GM23338 (cell line): Measurements from ENCODE around the gene AFAP1L1.

Source experiments
- EZH2 ChIP-seq: fragments of 200-600 bp; sonication (generic); IDR thresholded peaks from one replicate; pipeline ENCODE4 v1.8.0; 2017; ENCODE audit warnings: antibody characterized with exemption, mild to moderate bottlenecking, low read depth; ENCODE audit not compliant: unreplicated experiment
- POLR2AphosphoS5 ChIP-seq: IDR thresholded peaks from 2 replicates; pipeline ENCODE4 v1.6.1; 2016; ENCODE audit warnings: antibody characterized with exemption, low read depth
- TF ChIP-seq, protein P1 (sequence below), 2 experiments: fragments of 200-600 bp in 1 of 2; sonication (generic) in 1 of 2; conservative IDR thresholded peaks; 2 replicates each; pipeline versions ENCODE4 v1.5.1 to v1.6.1; 2016 to 2017; ENCODE audit warnings: antibody characterized with exemption in 2 of 2, low read depth in 2 of 2, mild to moderate bottlenecking in 2 of 2, moderate library complexity in 1 of 2
- TF ChIP-seq, protein P2 (sequence below): IDR thresholded peaks from one replicate; pipeline ENCODE4 v1.6.1; 2018; ENCODE audit warnings: antibody characterized with exemption; ENCODE audit not compliant: unreplicated experiment

DNA sequence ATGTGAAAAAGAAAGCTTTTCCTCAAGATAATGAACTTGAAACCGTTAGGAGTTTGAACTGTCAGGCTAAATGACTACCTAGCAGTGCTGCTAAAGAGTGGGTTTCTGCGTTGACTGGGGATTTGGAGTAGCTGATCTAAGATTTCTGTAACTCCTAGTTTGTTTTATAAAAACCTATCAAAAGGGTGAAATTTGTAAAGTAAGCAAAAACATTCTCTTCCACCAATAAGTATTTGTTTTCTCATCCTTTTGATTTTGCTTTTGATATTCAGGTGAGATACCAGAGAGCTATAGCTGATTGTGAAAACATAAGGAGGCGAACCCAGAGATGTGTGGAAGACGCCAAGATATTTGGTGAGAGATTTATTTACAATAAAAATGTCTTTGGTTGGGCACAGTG lies 77.7 kb downstream of the AFAP1L1 start:
- no peak for TF ChIP-seq POLR2AphosphoS5
- TF ChIP-seq, protein P1, sequence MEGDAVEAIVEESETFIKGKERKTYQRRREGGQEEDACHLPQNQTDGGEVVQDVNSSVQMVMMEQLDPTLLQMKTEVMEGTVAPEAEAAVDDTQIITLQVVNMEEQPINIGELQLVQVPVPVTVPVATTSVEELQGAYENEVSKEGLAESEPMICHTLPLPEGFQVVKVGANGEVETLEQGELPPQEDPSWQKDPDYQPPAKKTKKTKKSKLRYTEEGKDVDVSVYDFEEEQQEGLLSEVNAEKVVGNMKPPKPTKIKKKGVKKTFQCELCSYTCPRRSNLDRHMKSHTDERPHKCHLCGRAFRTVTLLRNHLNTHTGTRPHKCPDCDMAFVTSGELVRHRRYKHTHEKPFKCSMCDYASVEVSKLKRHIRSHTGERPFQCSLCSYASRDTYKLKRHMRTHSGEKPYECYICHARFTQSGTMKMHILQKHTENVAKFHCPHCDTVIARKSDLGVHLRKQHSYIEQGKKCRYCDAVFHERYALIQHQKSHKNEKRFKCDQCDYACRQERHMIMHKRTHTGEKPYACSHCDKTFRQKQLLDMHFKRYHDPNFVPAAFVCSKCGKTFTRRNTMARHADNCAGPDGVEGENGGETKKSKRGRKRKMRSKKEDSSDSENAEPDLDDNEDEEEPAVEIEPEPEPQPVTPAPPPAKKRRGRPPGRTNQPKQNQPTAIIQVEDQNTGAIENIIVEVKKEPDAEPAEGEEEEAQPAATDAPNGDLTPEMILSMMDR (conservative IDR thresholded peaks at IDR 0.05; ENCODE audit: low read depth in 2 of 2), result no peak
- TF ChIP-seq, protein P2, sequence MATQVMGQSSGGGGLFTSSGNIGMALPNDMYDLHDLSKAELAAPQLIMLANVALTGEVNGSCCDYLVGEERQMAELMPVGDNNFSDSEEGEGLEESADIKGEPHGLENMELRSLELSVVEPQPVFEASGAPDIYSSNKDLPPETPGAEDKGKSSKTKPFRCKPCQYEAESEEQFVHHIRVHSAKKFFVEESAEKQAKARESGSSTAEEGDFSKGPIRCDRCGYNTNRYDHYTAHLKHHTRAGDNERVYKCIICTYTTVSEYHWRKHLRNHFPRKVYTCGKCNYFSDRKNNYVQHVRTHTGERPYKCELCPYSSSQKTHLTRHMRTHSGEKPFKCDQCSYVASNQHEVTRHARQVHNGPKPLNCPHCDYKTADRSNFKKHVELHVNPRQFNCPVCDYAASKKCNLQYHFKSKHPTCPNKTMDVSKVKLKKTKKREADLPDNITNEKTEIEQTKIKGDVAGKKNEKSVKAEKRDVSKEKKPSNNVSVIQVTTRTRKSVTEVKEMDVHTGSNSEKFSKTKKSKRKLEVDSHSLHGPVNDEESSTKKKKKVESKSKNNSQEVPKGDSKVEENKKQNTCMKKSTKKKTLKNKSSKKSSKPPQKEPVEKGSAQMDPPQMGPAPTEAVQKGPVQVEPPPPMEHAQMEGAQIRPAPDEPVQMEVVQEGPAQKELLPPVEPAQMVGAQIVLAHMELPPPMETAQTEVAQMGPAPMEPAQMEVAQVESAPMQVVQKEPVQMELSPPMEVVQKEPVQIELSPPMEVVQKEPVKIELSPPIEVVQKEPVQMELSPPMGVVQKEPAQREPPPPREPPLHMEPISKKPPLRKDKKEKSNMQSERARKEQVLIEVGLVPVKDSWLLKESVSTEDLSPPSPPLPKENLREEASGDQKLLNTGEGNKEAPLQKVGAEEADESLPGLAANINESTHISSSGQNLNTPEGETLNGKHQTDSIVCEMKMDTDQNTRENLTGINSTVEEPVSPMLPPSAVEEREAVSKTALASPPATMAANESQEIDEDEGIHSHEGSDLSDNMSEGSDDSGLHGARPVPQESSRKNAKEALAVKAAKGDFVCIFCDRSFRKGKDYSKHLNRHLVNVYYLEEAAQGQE, result no peak
- no peak for TF ChIP-seq EZH2
